OCI-LY1 (cell line): Measurements from ENCODE around the gene PPP1CC.

ENCODE experiments used
- EZH2 ChIP-seq: fragments of 200-600 bp; sonication (generic), shearing (Covaris generic); IDR thresholded peaks from 2 replicates; pipeline ENCODE4 v1.8.0; 2017; ENCODE audit warnings: borderline replicate concordance, mixed run types, mild to moderate bottlenecking, antibody characterized with exemption, low read length, moderate library complexity, mixed read lengths
- TF ChIP-seq, protein P1 (sequence below): fragments of 200-600 bp; sonication (generic), shearing (Covaris generic); IDR thresholded peaks from 2 replicates; pipeline ENCODE4 v1.5.1; 2017; ENCODE audit warnings: mild to moderate bottlenecking, antibody characterized with exemption, low read length, moderate library complexity, mixed read lengths

DNA sequence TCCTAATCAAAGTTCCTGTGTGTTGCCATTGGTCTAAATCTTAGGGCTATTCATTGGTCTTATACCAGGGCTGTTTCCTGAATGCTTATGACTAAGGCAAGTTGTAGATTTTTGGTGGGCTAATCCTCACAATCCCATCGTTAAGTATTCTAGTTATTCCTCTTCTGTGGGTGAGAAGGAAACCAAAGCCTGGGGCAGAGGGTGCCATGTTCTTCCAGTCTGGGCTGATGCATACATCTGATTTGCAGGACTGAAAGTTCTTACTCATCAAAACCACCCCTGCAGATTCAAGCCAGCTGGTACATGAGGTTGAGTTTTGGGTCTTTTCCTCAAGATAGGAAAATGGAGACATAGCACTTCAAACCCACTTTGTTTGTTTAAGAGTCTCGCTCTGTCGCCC is 25.7 kb downstream of the PPP1CC start:
- TF ChIP-seq, protein P1, sequence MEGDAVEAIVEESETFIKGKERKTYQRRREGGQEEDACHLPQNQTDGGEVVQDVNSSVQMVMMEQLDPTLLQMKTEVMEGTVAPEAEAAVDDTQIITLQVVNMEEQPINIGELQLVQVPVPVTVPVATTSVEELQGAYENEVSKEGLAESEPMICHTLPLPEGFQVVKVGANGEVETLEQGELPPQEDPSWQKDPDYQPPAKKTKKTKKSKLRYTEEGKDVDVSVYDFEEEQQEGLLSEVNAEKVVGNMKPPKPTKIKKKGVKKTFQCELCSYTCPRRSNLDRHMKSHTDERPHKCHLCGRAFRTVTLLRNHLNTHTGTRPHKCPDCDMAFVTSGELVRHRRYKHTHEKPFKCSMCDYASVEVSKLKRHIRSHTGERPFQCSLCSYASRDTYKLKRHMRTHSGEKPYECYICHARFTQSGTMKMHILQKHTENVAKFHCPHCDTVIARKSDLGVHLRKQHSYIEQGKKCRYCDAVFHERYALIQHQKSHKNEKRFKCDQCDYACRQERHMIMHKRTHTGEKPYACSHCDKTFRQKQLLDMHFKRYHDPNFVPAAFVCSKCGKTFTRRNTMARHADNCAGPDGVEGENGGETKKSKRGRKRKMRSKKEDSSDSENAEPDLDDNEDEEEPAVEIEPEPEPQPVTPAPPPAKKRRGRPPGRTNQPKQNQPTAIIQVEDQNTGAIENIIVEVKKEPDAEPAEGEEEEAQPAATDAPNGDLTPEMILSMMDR = no peak
- TF ChIP-seq EZH2 = no peak
